Ovary (tissue), 3 donors: Measurements from ENCODE around the gene YIF1A.

Experiments
- POLR2A ChIP-seq: fragments of 450-650 bp; IDR thresholded peaks from one replicate; pipeline ENCODE4 v1.6.1; 2017; ENCODE audit warnings: antibody characterized with exemption, mild to moderate bottlenecking, moderate library complexity
- TF ChIP-seq, protein P1 (sequence below), 3 donors: fragments of 450-650 bp in 2 of 3; fragments of 200-600 bp in 1 of 3; IDR thresholded peaks; one replicate each; pipeline versions ENCODE4 v1.5.1 to v1.8.0; 2016 to 2022; ENCODE audit warnings: antibody characterized with exemption in 3 of 3, mild to moderate bottlenecking in 1 of 3
- donor health status: DM: no; HTN: no; CAD: no.

DNA sequence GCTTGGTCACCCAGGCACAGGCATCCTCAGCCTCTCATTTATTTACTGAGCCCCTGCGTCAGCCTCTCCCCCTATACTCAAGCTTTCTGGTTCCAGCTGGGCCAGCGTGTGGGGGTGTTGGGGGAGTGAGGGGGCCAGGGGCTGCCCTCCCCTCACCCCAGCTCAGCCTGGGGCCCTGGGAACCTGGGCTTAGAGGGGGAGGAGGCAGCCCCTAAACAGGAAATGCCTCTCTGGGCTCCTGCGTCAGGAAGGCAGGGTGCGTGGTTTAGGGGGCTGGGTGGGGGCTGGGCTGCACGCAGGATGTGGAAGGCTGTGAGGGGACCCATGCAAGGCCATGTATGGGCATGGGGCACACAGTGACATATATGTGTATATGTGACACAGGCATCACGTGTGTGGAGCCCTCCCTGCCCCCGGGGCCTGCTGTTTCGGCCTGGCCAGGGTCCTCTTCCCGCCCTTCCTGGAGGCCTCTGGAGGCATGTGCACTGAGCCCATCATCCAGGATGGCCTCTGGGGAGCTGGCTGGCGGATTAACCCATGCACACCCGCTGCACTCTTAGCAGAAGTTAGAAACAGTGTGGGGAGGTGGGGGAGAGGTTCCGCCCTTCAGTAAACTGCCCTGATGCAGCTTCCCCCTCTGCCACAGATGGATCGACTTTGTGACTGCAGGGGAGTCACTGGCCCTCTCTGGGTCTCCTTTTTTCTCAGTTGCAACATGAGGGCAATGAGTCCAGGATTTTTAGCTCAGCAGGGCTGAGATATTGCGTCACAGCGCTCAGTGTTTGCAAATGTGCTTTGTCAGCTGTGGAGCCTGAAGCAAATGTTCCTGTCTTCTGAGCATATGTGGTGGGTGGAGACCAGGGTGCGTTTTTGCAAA lies 29.0 kb upstream of the YIF1A start:
- TF ChIP-seq, protein P1, sequence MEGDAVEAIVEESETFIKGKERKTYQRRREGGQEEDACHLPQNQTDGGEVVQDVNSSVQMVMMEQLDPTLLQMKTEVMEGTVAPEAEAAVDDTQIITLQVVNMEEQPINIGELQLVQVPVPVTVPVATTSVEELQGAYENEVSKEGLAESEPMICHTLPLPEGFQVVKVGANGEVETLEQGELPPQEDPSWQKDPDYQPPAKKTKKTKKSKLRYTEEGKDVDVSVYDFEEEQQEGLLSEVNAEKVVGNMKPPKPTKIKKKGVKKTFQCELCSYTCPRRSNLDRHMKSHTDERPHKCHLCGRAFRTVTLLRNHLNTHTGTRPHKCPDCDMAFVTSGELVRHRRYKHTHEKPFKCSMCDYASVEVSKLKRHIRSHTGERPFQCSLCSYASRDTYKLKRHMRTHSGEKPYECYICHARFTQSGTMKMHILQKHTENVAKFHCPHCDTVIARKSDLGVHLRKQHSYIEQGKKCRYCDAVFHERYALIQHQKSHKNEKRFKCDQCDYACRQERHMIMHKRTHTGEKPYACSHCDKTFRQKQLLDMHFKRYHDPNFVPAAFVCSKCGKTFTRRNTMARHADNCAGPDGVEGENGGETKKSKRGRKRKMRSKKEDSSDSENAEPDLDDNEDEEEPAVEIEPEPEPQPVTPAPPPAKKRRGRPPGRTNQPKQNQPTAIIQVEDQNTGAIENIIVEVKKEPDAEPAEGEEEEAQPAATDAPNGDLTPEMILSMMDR (IDR thresholded peaks at IDR 0.05), result no peak
- TF ChIP-seq POLR2A, result no peak
